H9 (cell line): ENCODE results near the gene RAB33A. TPM values are rescaled to one million over a fixed set of nuclear protein-coding genes. Genes with fewer than 3 reads are reported as not detected.

Source experiments
- DNase-seq: peaks from one replicate; pipeline ENCODE4 v3.0.0-alpha.2; 2017
- H2AFZ ChIP-seq: one replicate; pipeline ENCODE4 v1.6.1; 2013; ENCODE audit warnings: mild to moderate bottlenecking, low read length, control low read depth, moderate library complexity
- H2AK5ac ChIP-seq: 2 replicates; pipeline ENCODE4 v1.6.1; 2013; ENCODE audit warnings: low read length, control low read depth, mixed read lengths; ENCODE audit not compliant: insufficient read length
- H2BK120ac ChIP-seq: one replicate; pipeline ENCODE4 v1.6.1; 2013; ENCODE audit warnings: low read depth, mild to moderate bottlenecking, low read length, control low read depth, inconsistent platforms; ENCODE audit not compliant: poor library complexity, severe bottlenecking
- H2BK12ac ChIP-seq: 2 replicates; pipeline ENCODE4 v1.6.1; 2013; ENCODE audit warnings: low read length, control low read depth, mixed read lengths, low read depth; ENCODE audit not compliant: insufficient read length
- H2BK15ac ChIP-seq: 2 replicates; pipeline ENCODE4 v1.6.1; 2013; ENCODE audit warnings: low read depth, low read length, control low read depth
- H2BK20ac ChIP-seq: one replicate; pipeline ENCODE4 v1.6.1; 2013; ENCODE audit warnings: low read depth, mild to moderate bottlenecking, low read length, control low read depth, inconsistent platforms; ENCODE audit not compliant: poor library complexity, severe bottlenecking
- H2BK5ac ChIP-seq: 2 replicates; pipeline ENCODE4 v1.6.1; 2013; ENCODE audit warnings: low read length, control low read depth, mixed read lengths; ENCODE audit not compliant: insufficient read length
- H3K14ac ChIP-seq: 2 replicates; pipeline ENCODE4 v1.6.1; 2013; ENCODE audit warnings: low read length, control low read depth; ENCODE audit not compliant: insufficient read depth
- H3K18ac ChIP-seq: 2 replicates; pipeline ENCODE4 v1.6.1; 2013; ENCODE audit warnings: low read depth, mild to moderate bottlenecking, mixed read lengths, low read length, control low read depth; ENCODE audit not compliant: insufficient read length
- H3K23ac ChIP-seq: 2 replicates; pipeline ENCODE4 v1.6.1; 2013; ENCODE audit warnings: low read length, control low read depth, mixed read lengths, low read depth; ENCODE audit not compliant: insufficient read length
- H3K23me2 ChIP-seq: 2 replicates; pipeline ENCODE4 v1.6.1; 2013; ENCODE audit warnings: low read depth, mild to moderate bottlenecking, mixed read lengths, low read length, control low read depth; ENCODE audit not compliant: insufficient read length, poor library complexity, severe bottlenecking
- H3K27ac ChIP-seq: 2 replicates; pipeline ENCODE4 v1.5.1; 2013; ENCODE audit warnings: low read length, control low read depth, mixed read lengths, low read depth; ENCODE audit not compliant: insufficient read length
- H3K27me3 ChIP-seq: 2 replicates; pipeline ENCODE4 v1.6.1; 2013; ENCODE audit warnings: low read length, control low read depth, inconsistent platforms; ENCODE audit not compliant: insufficient read depth
- H3K4ac ChIP-seq: 2 replicates; pipeline ENCODE4 v1.6.1; 2013; ENCODE audit warnings: low read depth, mild to moderate bottlenecking, control low read depth, inconsistent platforms, low read length, moderate library complexity
- H3K4me1 ChIP-seq: 2 replicates; pipeline ENCODE4 v1.6.1; 2013; ENCODE audit warnings: low read length, control low read depth, inconsistent platforms; ENCODE audit not compliant: insufficient read depth
- H3K4me2 ChIP-seq: 2 replicates; pipeline ENCODE4 v1.6.1; 2013; ENCODE audit warnings: low read length, control low read depth, mixed read lengths; ENCODE audit not compliant: insufficient read length, insufficient read depth
- H3K56ac ChIP-seq: 2 replicates; pipeline ENCODE4 v1.6.1; 2013; ENCODE audit warnings: low read depth, mild to moderate bottlenecking, mixed read lengths, low read length, control low read depth; ENCODE audit not compliant: insufficient read length
- H3K79me1 ChIP-seq: 2 replicates; pipeline ENCODE4 v1.6.1; 2013; ENCODE audit warnings: low read depth, mild to moderate bottlenecking, moderate library complexity, low read length, control low read depth, inconsistent platforms; ENCODE audit not compliant: insufficient read depth, poor library complexity, severe bottlenecking
- H3K79me2 ChIP-seq: 2 replicates; pipeline ENCODE4 v1.6.1; 2013; ENCODE audit warnings: low read length, control low read depth, inconsistent platforms; ENCODE audit not compliant: insufficient read depth
- H3K9ac ChIP-seq: 2 replicates; pipeline ENCODE4 v1.6.1; 2013; ENCODE audit warnings: low read length, control low read depth, mixed read lengths; ENCODE audit not compliant: insufficient read length; ENCODE audit errors: extremely low read depth
- H3K9me3 ChIP-seq: one replicate; pipeline ENCODE4 v1.6.1; 2013; ENCODE audit warnings: low read depth, low read length, inconsistent platforms; ENCODE audit not compliant: control insufficient read depth
- H3T11ph ChIP-seq: one replicate; pipeline ENCODE4 v1.6.1; 2013; ENCODE audit warnings: mild to moderate bottlenecking, low read length, control low read depth, inconsistent platforms
- H4K20me1 ChIP-seq: one replicate; pipeline ENCODE4 v1.6.1; 2013; ENCODE audit not compliant: control insufficient read depth, insufficient read length, insufficient read depth
- H4K5ac ChIP-seq: 2 replicates; pipeline ENCODE4 v1.6.1; 2013; ENCODE audit warnings: low read depth, mild to moderate bottlenecking, mixed read lengths, low read length, control low read depth; ENCODE audit not compliant: insufficient read length
- H4K8ac ChIP-seq: replicated peaks from 2 replicates; pipeline ENCODE4 v1.6.1; 2013; ENCODE audit warnings: low read length, control low read depth, mixed read lengths, low read depth; ENCODE audit not compliant: insufficient read length
- H4K91ac ChIP-seq: 2 replicates; pipeline ENCODE4 v1.6.1; 2013; ENCODE audit warnings: low read depth, mild to moderate bottlenecking, moderate library complexity, mixed read lengths, low read length, control low read depth; ENCODE audit not compliant: insufficient read length
- H3K27ac Mint-ChIP-seq, 3 experiments: 2 replicates in 2 of 3; 3 replicates in 1 of 3; pipeline ENCODE4 v1.8.0; 2020 to 2021; ENCODE audit warnings: mixed read lengths in 3 of 3, mild to moderate bottlenecking in 1 of 3, moderate library complexity in 1 of 3
- H3K27me3 Mint-ChIP-seq: 2 replicates; pipeline ENCODE4 v1.8.0; 2021; ENCODE audit warnings: low read depth, mild to moderate bottlenecking, moderate library complexity, mixed read lengths
- H3K36me3 Mint-ChIP-seq, 3 experiments: 2 replicates in 2 of 3; 3 replicates in 1 of 3; pipeline ENCODE4 v1.8.0; 2020 to 2021; ENCODE audit warnings: low read depth in 3 of 3, mixed read lengths in 3 of 3; ENCODE audit not compliant: insufficient read depth in 1 of 3
- H3K4me1 Mint-ChIP-seq, 2 experiments: 2 replicates each; pipeline ENCODE4 v1.8.0; 2020; ENCODE audit warnings: mixed read lengths in 2 of 2
- H3K4me3 Mint-ChIP-seq, 2 experiments: 2 replicates in 1 of 2; 3 replicates in 1 of 2; pipeline ENCODE4 v1.8.0; 2020 to 2021; ENCODE audit warnings: mild to moderate bottlenecking in 2 of 2, mixed read lengths in 2 of 2, moderate library complexity in 1 of 2
- H3K9me3 Mint-ChIP-seq, 2 experiments: 2 replicates in 1 of 2; 3 replicates in 1 of 2; pipeline ENCODE4 v1.8.0; 2020; ENCODE audit warnings: mild to moderate bottlenecking in 2 of 2, mixed read lengths in 2 of 2, moderate library complexity in 1 of 2
- CTCF ChIP-seq: fragments of 200-600 bp; sonication (generic); conservative IDR thresholded peaks from 3 replicates; pipeline ENCODE4 v1.8.0; 2021; ENCODE audit warnings: antibody characterized with exemption, mild to moderate bottlenecking
- WGBS: extraction: QIAGEN DNeasy Blood & Tissue Kit; methylation state at CpG from one replicate; pipeline ENCODE4 v1.1.7; 2013; ENCODE audit warnings: missing lambda C conversion rate, low lambda C conversion rate, mixed read lengths; ENCODE audit not compliant: insufficient read length; ENCODE audit errors: extremely low coverage; 5-methylcytosine and 5-hydroxymethylcytosine counted together
- total RNA-seq: library from RNA; stranded (reverse); gene quantifications from 2 replicates; pipeline ENCODE4 v1.2.1, GENCODE V29; 2021

The RAB33A gene
- total RNA-seq, 1 experiment from 2014 or later = 0.59 TPM

- no peak for TF ChIP-seq CTCF
- Histone ChIP-seq H4K20me1 (no peaks in the 10 kb centered on the region), H3K9ac (no peak overlapping the region), H3T11ph (no peak overlapping the region), H2BK120ac (no peak overlapping the region), H4K8ac (no peak overlapping the region), H2AK5ac (no peak overlapping the region), H3K27ac (no peak overlapping the region), H3K9me3 (peaks cover 16% of the 10 kb centered on the region), H2BK12ac (no peak overlapping the region), H2BK15ac (no peak overlapping the region), H3K56ac (no peak overlapping the region), H3K4me1 (no peaks in the 10 kb centered on the region), H2BK5ac (no peak overlapping the region), H2BK20ac (no peak overlapping the region), H3K27me3 (no peaks in the 10 kb centered on the region), H3K79me1 (no peaks in the 10 kb centered on the region), H3K4ac (no peak overlapping the region), H2AFZ (no peak overlapping the region), H3K23me2 (no peaks in the 10 kb centered on the region), H4K5ac (no peak overlapping the region), H3K4me2 (no peak overlapping the region), H3K23ac (no peak overlapping the region), H4K91ac (no peak overlapping the region), H3K18ac (no peak overlapping the region), H3K79me2 (no peaks in the 10 kb centered on the region), H3K14ac (no peak overlapping the region)
- Mint-ChIP-seq H3K27ac (no peak overlapping the region), H3K4me1 (no peaks in the 10 kb centered on the region), H3K4me3 (no peak overlapping the region), H3K27me3 (no peaks in the 10 kb centered on the region), H3K9me3 (peaks cover 0 to 40% of the 10 kb centered on the region in 2 experiments; a peak in 2 of 5 replicates), H3K36me3 (peaks cover 46 to 70% (median 62%) of the 10 kb centered on the region in 3 experiments; a peak in 6 of 7 replicates)
- DNase-seq = no peak
- no CpG with 5 or more reads among the region's 2 CpGs for WGBS
Observed at GRCh38 chrX:130213376-130213775, 41.6 kb downstream of the RAB33A start.
